HepG2 (cell line): ENCODE results near the gene ANXA9. TPM values are rescaled to one million over a fixed set of nuclear protein-coding genes. Genes with fewer than 3 reads are reported as not detected.

Experiments used
- AGO1 ChIP-seq: fragments of 200-400 bp; formaldehyde crosslinking; IDR thresholded peaks from 2 replicates; pipeline ENCODE4 v1.6.1; 2017; ENCODE audit warnings: mild to moderate bottlenecking, low read depth, low read length, moderate library complexity; ENCODE audit not compliant: poor library complexity, severe bottlenecking
- FLYWCH1 ChIP-seq: sonication (generic); formaldehyde crosslinking; IDR thresholded peaks from 2 replicates; pipeline ENCODE4 v1.8.1; 2023; ENCODE audit warnings: mild to moderate bottlenecking, missing genetic modification reagents
- FOXM1 ChIP-seq: sonication (generic); formaldehyde crosslinking; IDR thresholded peaks from 2 replicates; pipeline ENCODE4 v1.5.0; 2020; ENCODE audit warnings: missing genetic modification reagents
- JUN ChIP-seq: sonication (generic); formaldehyde crosslinking; IDR thresholded peaks from 2 replicates; pipeline ENCODE4 v1.4.0; 2020; ENCODE audit warnings: mild to moderate bottlenecking, missing genetic modification reagents
- MAZ ChIP-seq, 2 experiments: sonication (generic) in 1 of 2; formaldehyde crosslinking in 1 of 2; IDR thresholded peaks; 2 replicates each; pipeline versions ENCODE4 v1.5.0 to v1.6.1; 2012 to 2020; ENCODE audit warnings: low read depth in 2 of 2, mild to moderate bottlenecking in 2 of 2, borderline replicate concordance in 1 of 2, improper control_type of control experiment in 1 of 2, low read length in 1 of 2, missing genetic modification reagents in 1 of 2, moderate library complexity in 1 of 2
- RAD21 ChIP-seq: fragments of 450-650 bp; formaldehyde crosslinking; IDR thresholded peaks from 2 replicates; pipeline ENCODE4 v1.5.0; 2020; ENCODE audit warnings: mild to moderate bottlenecking
- RBM22 ChIP-seq: fragments of 200-400 bp; formaldehyde crosslinking; optimal IDR thresholded peaks from 2 replicates; pipeline ENCODE3; 2017; ENCODE audit warnings: mild to moderate bottlenecking, low read length, moderate library complexity
- SMAD9 ChIP-seq: sonication (generic); formaldehyde crosslinking; IDR thresholded peaks from 2 replicates; pipeline ENCODE4 v1.5.1; 2020; ENCODE audit warnings: mild to moderate bottlenecking, missing genetic modification reagents
- ZNF12 ChIP-seq: sonication (generic); formaldehyde crosslinking; IDR thresholded peaks from 2 replicates; pipeline ENCODE4 v1.5.0; 2020; ENCODE audit warnings: missing genetic modification reagents
- ZNF350 ChIP-seq: sonication (generic); formaldehyde crosslinking; IDR thresholded peaks from 2 replicates; pipeline ENCODE4 v1.4.0; 2020; ENCODE audit warnings: mild to moderate bottlenecking, low read depth, missing genetic modification reagents, borderline replicate concordance
- ZNF558 ChIP-seq: sonication (generic); formaldehyde crosslinking; IDR thresholded peaks from 2 replicates; pipeline ENCODE4 v1.9.0; 2022; ENCODE audit warnings: mild to moderate bottlenecking, missing genetic modification reagents, borderline replicate concordance
- ZNF562 ChIP-seq: sonication (generic); formaldehyde crosslinking; IDR thresholded peaks from 2 replicates; pipeline ENCODE4 v1.8.0; 2022; ENCODE audit warnings: missing genetic modification reagents, borderline replicate concordance
- ZNF75D ChIP-seq: sonication (generic); formaldehyde crosslinking; IDR thresholded peaks from 2 replicates; pipeline ENCODE4 v1.8.1; 2023; ENCODE audit warnings: missing genetic modification reagents, mild to moderate bottlenecking, borderline replicate concordance
- ZNF816 ChIP-seq: sonication (generic); formaldehyde crosslinking; IDR thresholded peaks from 2 replicates; pipeline ENCODE4 v1.8.0; 2022; ENCODE audit warnings: missing genetic modification reagents, mild to moderate bottlenecking, borderline replicate concordance
- polyA plus RNA-seq, 8 experiments: library from polyadenylated mRNA; depleted of rRNA in 3 of 8; stranded (reverse) in 7 of 8; unstranded in 1 of 8; fragments of >200 nt; fragmentation: Illumina TruSeq in 4 of 8; extraction: Trizol in 4 of 8; gene quantifications; 2 replicates each; pipeline versions ENCODE4 v1.2.1 to v1.2.3, GENCODE V29; 2011 to 2016; ENCODE audit warnings: low read depth in 4 of 8, missing spikeins in 1 of 8, mixed read lengths in 1 of 8; ENCODE audit not compliant: insufficient read depth in 1 of 8
- total RNA-seq, 5 experiments: library from RNA; depleted of rRNA; stranded (reverse); fragments of >200 nt; fragmentation: Illumina TruSeq; extraction: Trizol; gene quantifications; 2 replicates each; pipeline ENCODE4 v1.2.3, GENCODE V29; 2016; ENCODE audit warnings: low read depth in 1 of 5
- TF ChIP-seq, protein P1 (sequence below), 2 experiments: sonication (generic) in 1 of 2; formaldehyde crosslinking in 1 of 2; IDR thresholded peaks; 2 replicates each; pipeline versions ENCODE4 v1.4.0 to v1.6.1; 2016 to 2020; ENCODE audit warnings: borderline replicate concordance in 1 of 2, low read depth in 1 of 2, mild to moderate bottlenecking in 1 of 2, missing genetic modification reagents in 1 of 2
- TF ChIP-seq, protein P2 (sequence below): sonication (generic); formaldehyde crosslinking; IDR thresholded peaks from 2 replicates; pipeline ENCODE4 v1.8.1; 2023; ENCODE audit warnings: mild to moderate bottlenecking, moderate library complexity, missing genetic modification reagents
- TF ChIP-seq, protein P3 (sequence below): sonication (generic); formaldehyde crosslinking; IDR thresholded peaks from 2 replicates; pipeline ENCODE4 v1.4.0; 2020; ENCODE audit warnings: mild to moderate bottlenecking, low read depth, missing genetic modification reagents
- TF ChIP-seq, protein P4 (sequence below): sonication (generic); formaldehyde crosslinking; IDR thresholded peaks from 2 replicates; pipeline ENCODE4 v1.8.0; 2022; ENCODE audit warnings: mild to moderate bottlenecking, missing genetic modification reagents, moderate library complexity

ANXA9 gene
- total and polyA plus RNA-seq, 2 of the 13 experiments (the other 11 are each of a cell fraction or from before 2014, with no cell fraction given) = 13.3 to 23.9 TPM

DNA sequence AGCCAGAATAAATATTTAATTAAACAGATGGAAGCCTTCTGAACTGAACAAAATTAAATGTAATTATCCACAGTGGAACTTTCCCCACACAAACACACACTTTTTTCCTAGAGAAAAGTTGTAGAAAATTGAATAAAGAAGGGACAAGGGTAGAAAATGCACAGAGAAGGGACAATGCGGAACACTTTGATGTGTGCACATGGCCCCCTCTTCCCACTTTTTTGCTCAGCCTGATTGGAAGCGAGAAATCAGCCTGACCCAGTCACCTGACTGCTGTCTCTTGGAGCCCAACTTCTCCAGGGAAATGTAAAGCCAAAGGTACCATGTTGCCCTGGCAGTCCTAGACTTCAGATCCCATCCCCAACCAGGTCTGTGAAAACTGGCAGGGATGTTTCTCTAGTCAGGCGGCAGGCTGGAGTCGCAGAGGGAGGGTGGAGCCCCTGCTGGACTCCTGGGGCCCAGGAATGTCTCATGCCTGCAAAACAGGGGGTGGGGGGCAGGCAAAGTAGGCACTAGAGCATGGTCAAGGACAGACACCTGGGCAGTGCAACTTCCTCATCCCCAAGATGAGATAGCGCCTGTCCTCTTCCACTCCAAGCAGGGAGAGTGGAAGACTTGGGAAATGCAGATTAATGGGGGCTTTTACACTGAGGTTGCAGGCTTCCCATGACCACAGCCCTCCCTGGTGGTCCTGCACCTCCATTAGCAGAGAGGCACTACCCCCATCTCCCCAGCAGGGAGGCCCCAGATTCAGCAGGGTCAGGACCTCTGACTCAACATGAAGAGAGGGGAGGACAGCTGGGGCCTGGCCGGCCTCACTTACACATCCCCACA, 10.3 kb upstream of the ANXA9 start (continued):
- TF ChIP-seq, protein P1, sequence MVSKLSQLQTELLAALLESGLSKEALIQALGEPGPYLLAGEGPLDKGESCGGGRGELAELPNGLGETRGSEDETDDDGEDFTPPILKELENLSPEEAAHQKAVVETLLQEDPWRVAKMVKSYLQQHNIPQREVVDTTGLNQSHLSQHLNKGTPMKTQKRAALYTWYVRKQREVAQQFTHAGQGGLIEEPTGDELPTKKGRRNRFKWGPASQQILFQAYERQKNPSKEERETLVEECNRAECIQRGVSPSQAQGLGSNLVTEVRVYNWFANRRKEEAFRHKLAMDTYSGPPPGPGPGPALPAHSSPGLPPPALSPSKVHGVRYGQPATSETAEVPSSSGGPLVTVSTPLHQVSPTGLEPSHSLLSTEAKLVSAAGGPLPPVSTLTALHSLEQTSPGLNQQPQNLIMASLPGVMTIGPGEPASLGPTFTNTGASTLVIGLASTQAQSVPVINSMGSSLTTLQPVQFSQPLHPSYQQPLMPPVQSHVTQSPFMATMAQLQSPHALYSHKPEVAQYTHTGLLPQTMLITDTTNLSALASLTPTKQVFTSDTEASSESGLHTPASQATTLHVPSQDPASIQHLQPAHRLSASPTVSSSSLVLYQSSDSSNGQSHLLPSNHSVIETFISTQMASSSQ (IDR thresholded peaks at IDR 0.05; ENCODE audit: low read depth) = no peak
- TF ChIP-seq, protein P1 (CRISPR knock-in tag; IDR thresholded peaks at IDR 0.05; ENCODE audit: borderline replicate concordance) = 0 out of 2 replicates have a peak, but pooled peaks have one; percentile 9
- TF ChIP-seq, protein P2, sequence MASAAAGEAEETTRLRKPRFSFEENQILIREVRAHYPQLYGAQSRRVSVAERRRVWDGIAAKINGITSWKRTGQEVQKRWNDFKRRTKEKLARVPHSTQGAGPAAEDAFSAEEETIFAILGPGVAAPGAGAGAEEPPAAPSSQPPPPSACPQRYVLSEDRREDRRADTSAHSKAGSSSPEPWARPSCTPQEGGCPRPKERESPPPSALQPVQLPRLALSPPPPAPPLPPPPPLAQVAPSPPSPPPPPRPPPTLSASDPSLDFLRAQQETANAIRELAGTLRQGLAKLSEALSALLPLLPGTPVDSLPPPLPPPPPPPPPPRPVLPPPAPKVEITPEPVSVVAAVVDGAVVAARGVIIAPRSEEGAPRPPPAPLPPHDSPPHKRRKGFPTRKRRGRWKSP (CRISPR knock-in tag) = peak; percentile 38; the same call in 1 of the 2 replicates
- TF ChIP-seq MAZ (IDR thresholded peaks at IDR 0.05; ENCODE audit: borderline replicate concordance, low read depth, low read length) = 0 out of 2 replicates have a peak, but pooled peaks have one; percentile 14
- no peak; the same call in none of the 2 replicates for TF ChIP-seq MAZ (CRISPR knock-in tag; IDR thresholded peaks at IDR 0.05; ENCODE audit: low read depth)
- TF ChIP-seq FLYWCH1 (CRISPR knock-in tag) = no peak
- no peak for TF ChIP-seq ZNF558 (CRISPR knock-in tag)
- TF ChIP-seq, protein P3, sequence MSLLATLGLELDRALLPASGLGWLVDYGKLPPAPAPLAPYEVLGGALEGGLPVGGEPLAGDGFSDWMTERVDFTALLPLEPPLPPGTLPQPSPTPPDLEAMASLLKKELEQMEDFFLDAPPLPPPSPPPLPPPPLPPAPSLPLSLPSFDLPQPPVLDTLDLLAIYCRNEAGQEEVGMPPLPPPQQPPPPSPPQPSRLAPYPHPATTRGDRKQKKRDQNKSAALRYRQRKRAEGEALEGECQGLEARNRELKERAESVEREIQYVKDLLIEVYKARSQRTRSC (CRISPR knock-in tag) = no peak
- no peak for TF ChIP-seq ZNF12 (CRISPR knock-in tag)
- TF ChIP-seq ZNF816 (CRISPR knock-in tag) = no peak
- 0 out of 2 replicates have a peak, but pooled peaks have one; percentile 44 for TF ChIP-seq ZNF350 (CRISPR knock-in tag)
- no peak for TF ChIP-seq FOXM1 (CRISPR knock-in tag)
- TF ChIP-seq RAD21 = no peak
- no peak for TF ChIP-seq ZNF75D (CRISPR knock-in tag)
- no peak for TF ChIP-seq JUN (CRISPR knock-in tag)
- TF ChIP-seq SMAD9 = no peak
- no peak for TF ChIP-seq ZNF562 (CRISPR knock-in tag)
- TF ChIP-seq RBM22 = no peak
- TF ChIP-seq, protein P4, sequence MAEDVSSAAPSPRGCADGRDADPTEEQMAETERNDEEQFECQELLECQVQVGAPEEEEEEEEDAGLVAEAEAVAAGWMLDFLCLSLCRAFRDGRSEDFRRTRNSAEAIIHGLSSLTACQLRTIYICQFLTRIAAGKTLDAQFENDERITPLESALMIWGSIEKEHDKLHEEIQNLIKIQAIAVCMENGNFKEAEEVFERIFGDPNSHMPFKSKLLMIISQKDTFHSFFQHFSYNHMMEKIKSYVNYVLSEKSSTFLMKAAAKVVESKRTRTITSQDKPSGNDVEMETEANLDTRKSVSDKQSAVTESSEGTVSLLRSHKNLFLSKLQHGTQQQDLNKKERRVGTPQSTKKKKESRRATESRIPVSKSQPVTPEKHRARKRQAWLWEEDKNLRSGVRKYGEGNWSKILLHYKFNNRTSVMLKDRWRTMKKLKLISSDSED = no peak
- no peak for TF ChIP-seq AGO1
